ENCODE measurements around the gene LTO1.

Gene LTO1

DNA sequence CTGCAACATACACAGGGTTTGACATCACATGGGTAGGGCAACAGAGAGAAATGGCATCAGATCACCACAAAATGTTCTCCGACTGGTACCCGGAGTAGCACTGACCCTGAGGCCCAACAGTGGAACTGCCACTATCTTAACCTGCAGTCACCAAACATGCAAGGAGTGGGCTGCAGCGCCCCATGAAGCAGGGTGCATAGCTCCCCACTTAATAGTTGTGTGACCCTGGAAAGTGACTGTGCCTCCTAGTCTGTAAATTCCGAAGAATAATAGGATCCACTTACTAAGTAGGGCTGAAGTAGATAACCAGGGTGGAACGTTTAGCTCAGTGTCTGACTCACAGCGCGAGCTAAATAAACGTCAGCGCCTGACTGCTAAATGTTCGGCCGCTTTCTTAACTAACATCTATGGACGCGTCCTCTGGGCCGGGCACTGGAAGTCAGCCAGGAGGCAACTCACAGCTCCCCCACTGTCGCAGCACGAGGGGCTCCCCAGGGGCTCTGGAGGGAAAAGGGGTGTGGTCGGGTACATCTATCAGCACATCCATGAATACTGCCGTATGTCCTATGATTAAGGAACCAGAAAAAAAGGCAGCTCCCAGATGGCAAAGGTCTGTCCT is 777 bp downstream of the LTO1 start:
- no peak for DNase-seq

GRCh38 chr11:69671734-69672465 is 3.3 kb downstream of the LTO1 start:
- no peak for DNase-seq

DNA sequence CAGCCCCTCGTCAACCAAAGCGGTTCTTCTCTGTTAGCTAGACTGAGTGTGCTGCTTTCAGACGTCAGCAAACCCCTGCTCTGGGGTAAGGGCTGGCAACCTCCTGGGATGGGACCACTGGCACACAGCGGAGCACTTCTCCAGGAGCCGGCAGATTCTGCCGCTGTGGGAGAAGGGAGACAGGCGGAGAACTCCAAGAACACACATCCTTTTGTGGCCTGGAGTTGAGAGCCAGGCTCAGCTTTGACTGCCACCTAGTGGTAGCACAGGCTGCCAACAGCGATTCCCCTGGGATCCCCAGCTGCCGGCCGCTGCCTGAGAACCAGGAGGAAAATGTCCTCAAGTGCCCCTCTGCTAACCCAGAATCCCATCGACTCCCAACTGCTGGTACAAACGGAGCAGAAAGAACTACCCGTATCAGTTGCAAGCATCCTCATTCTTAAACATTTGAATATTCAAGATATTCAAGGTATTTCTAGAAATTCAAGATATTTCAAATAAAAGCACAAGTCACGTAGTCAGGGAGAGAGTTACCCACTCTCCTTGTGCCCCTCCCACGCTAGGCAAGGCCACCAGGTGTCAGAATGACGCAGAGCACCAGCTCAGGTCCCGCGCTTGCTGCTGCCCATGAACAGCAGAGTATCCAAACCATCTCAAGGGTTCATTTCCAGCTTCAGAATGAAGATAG is 4.9 kb downstream of the LTO1 start:
- DNase-seq: peak; percentile 83

DNA sequence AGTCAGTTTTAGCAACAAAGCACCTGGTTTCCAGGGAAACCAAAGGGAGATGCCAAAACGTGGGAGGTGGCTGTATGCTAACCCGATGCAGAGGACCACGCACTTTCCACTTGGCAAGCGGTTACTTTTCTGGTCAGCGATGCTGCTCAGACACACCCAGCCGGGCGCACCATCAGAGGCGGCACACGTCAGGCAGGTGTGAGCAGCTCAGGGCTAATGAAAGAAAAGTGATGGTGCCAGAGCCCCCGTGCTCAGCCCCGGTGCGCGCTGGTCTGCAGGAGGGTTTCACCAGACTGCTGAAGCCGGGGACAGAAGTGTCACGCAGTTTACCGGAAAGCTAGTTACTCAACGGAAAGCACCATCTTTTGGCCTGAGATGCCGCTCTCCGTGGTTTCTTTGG is 5.7 kb downstream of the LTO1 start:
- no peak for DNase-seq

GRCh38 chr11:69667619-69668604 is 7.2 kb downstream of the LTO1 start:
- DNase-seq: peak; percentile 6

DNA sequence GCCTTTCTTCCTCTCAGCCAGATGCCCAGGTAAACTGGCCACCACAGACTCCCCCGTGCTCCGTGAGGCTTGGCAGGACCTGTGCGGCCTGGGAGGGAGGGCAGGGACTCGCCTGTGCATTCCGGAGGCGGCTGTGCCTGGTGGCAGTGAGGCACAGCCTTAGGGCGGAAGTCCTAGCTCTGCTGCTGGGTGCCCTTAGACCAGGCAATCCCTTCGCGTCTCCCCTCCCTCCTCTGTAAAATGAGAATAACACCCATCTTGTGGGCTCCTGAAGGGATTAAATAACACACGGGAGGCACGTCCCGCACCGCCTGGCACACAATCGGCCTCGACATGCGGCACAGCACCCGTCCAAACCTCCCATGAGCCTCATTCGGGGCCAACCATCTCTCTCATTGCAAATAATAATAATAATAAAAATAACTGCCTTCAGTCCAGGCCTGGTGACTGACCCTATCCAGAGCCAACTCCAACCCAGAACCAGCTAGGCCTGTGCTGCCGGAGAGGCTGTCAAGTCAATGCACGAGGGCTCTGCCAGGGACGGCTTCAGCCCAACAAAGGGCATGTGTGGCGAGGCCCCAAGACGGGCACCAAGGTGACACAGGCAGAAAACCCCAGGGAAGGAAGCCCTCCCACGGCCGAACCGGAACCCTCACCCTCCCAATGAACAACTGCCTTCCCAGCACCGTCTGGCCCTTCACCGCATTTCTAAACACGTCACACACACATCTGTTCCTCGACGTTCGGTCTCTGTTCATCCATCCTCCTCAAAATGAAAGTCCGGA is 8.2 kb downstream of the LTO1 start:
- DNase-seq: no peak

DNA sequence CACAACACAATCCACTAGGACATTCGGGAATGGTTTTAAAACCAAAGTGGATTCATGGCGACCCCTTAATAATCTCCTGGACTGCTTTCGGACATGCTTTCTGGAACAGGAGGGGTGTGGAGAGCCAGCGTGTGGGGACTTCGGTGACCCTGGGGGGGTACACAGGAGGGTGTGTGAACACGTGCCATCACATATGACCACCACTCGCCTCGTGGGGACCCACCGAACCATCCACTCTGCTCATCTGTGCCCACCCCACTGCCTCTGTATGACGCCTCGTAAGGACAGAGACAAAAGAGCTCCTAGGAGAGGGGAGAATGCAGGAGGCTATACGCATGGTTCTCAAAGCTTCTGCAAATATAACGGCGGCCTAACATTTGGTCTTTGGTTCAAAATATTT is 8.9 kb downstream of the LTO1 start:
- DNase-seq: no peak

- DNase-seq: no peak
Measured at GRCh38 chr11:69665669-69666068, 9.5 kb downstream of the LTO1 start.

- DNase-seq: no peak
Measured at GRCh38 chr11:69664901-69665300, 10.3 kb downstream of the LTO1 start.

DNA sequence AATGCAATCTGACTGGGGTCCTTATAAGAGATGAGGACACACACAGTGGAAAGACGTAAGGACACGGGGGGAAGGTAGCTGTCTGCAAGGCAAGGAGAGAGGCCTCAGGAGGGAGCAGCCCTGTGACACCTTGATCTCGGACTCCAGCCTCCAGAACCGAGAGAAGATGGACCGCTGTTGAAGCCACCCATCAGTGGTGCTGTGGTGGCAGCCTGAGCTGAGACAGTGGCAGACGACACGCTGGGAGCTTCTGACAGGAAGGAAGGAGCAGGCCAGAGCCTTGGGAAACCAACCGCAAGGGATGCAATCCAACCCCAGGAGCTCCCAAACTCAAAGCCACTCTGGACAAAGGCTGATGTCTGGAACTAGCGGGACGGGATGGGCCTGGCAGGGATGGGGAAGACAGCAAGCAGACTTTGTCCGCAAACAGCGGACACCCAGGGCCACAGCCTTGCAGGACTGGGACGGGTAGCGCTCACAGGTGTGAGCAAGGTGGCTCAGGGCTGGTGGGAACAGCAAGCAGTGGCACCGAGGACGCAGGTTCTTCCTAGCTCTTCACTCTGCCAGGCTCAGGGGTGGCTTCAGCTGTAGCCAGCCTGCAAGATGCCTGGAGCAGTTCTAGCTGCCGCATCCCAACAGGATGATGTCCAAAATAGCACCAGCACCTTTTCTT is 10.9 kb downstream of the LTO1 start:
- no peak for DNase-seq

- DNase-seq: no peak
Measured at GRCh38 chr11:69663326-69663725, 11.8 kb downstream of the LTO1 start.

DNA sequence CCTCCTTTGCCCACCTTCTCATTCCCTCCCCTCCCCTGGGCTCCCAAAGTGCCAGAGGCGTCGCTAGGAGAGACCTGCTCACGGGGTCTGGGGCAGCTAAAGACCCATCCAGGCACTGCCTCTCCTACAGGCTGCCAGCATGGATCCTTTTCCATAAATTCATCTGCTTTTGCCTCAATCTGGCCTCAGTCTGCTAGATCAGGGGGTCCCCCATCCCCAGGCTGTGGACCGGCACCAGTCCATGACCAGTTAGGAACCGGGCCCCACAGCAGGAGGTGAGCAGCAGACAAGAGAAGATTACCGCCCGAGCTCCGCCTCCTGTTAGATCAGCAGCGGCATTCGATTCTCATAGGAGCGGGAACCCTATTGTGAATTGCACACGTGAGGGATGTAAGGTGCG is 12.3 kb downstream of the LTO1 start:
- DNase-seq: no peak

DNA sequence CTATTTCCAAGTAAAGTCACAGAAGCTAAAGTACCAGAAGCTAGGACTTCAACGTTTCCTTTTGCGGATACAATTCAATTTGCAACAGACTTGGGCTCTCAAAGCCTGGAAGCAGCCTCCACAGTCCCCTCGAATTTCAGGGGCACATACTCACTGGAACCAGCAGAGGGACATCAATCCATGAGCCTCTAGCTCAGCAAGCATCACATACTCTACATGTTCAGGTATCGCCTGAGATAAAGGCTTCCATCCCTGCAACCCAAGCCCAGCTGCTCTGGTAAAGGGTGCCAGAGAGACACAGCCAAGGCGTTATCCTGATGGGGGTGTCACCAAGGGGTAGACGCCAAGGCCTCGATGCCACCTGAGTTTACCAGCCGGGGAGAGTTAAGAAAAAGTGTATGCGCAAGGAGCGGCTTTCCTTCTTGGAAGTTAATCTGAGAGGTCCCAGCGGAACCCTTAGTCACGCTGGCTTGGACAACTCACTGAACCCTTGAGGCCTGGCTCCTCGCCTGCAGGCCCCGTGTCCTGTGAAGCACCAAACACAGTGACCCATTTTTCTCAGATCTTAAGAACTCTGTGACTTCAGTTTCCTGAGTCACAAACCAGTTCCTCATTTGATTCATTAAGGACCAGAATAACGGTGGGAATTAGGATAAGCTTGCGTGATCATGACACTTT is 13.0 kb downstream of the LTO1 start:
- DNase-seq: no peak

GRCh38 chr11:69661413-69661715 is 13.8 kb downstream of the LTO1 start:
- no peak for DNase-seq

GRCh38 chr11:69660001-69660500 is 15.1 kb downstream of the LTO1 start:
- DNase-seq: no peak

DNA sequence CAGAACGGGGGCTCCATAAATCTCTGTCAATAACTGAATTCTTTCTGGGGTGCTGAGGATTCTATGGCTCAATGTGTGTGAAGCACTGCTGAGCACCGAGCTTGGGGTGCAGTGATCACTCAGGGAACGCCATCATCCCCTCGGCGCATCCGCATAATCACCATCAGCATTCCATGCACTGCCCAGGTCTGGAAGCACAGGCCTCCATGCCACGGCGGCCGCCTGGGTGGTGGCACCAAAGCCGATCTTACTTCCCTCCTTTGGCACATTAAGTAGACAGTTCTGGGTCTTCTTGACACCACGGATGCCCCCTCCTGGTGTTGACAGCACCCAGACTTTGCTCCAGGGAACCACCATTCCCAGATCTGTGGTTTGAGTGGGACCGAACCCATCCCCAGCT is 15.6 kb downstream of the LTO1 start:
- DNase-seq: no peak

- no peak for DNase-seq
Measured at GRCh38 chr11:69658626-69659450, 16.3 kb downstream of the LTO1 start.

DNA sequence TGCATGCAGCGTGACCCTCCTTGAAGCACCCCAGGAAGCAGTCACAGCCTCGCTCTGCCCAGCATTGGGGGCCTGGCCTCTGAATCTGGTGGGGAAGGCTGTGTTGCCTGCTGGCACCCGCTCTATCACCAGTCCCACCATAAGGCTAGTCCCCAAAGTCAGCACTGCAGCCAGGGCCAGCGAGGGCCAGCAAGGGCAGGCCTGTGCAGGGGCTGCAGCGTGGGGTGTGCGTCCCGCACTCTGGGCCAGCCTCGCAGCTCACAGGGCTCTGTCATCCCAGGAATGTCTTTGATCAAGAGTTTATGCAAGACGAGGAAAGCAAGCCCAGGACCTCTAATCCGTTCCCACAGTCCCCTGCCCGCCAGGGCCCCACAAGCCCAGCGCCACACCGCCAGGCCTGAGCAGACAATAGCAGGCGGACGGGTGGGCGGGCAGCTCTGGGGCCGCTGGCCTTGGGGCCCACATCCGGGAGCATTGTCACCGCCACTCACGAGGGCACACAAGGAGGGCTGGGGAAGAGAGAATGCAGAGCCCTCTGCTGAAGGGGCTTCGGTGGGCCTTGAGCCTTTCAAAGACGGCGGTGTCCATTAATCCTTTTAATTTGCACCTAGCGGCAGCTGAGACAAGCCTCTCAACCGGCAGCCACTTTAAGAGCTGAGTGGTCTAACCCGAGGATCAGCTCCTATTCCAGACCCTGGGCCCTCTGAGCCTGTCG is 17.1 kb downstream of the LTO1 start:
- DNase-seq: no peak

DNA sequence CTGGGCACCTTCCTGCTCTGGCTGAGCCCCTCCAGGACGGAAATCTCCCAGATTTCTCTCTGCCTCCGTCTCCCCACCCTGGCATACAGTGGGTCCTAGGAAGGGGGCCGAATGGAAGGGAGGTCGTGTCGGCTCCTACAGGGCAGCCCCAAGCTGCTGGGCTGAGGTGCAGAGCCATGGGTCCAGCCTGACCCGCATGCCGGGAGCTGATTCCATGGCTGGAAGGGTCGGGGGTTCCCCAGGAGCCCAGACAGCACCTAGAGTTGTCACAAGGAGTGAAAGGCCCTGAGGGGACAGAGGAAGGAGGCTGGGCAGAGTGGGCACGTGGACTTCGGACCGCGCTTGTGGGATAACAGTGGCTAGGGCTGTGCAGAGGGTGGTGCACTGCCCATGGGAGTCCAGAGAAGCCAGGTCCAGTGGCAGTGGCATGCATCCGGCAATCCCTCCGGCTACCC is 17.7 kb downstream of the LTO1 start:
- no peak for DNase-seq

All from NCI-H1105 treated with DMSO at 0.1 percent for 48 hours (cell line).